Retinal pigment epithelial cell (primary cell): ENCODE data around the gene NUCB1.

Source experiments
- DNase-seq: peaks from one replicate; pipeline ENCODE4 v3.0.0-alpha.2; 2010; ENCODE audit warnings: low read depth
- H3K4me3 ChIP-seq: 2 replicates; pipeline ENCODE4 v1.5.1; 2011; ENCODE audit warnings: mild to moderate bottlenecking, low read length, control low read depth, moderate library complexity
- CTCF ChIP-seq: conservative IDR thresholded peaks from 2 replicates; pipeline ENCODE4 v1.5.1; 2011; ENCODE audit warnings: low read depth, low read length, control low read depth, inconsistent platforms

Gene NUCB1

GRCh38 chr19:48859711-48860572, 40.2 kb upstream of the NUCB1 start:
- no peak for DNase-seq
- TF ChIP-seq CTCF = no peak
- no peak overlapping the region for H3K4me3 ChIP-seq

DNA sequence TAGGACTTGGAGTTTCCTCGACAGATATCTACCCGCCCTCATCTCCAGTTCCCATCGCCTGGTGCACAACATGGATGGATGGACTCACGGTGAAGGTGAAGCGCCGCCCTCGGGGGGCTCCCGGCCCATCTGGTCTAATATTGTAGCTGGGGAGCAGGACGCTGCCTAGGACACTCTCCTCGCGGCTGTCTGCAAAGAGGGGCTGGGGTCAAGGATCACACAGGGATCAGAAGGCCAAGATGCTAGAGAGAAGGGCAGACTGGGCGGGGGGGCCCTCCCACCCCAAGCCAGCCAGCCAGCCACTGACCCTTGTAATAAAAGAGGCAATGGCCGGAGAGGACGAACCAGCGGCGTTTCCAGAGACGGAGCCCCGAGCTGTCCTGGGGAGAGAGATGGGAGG, 38.8 kb upstream of the NUCB1 start:
- DNase-seq = no peak
- no peak for TF ChIP-seq CTCF
- H3K4me3 ChIP-seq = no peak overlapping the region

GRCh38 chr19:48862827-48863226, 37.3 kb upstream of the NUCB1 start:
- no peak for DNase-seq
- TF ChIP-seq CTCF = no peak
- H3K4me3 ChIP-seq = no peak overlapping the region

- no peak for TF ChIP-seq CTCF
- no peak overlapping the region for H3K4me3 ChIP-seq
- no peak for DNase-seq
Observed at GRCh38 chr19:48866692-48867091, 33.4 kb upstream of the NUCB1 start.

DNA sequence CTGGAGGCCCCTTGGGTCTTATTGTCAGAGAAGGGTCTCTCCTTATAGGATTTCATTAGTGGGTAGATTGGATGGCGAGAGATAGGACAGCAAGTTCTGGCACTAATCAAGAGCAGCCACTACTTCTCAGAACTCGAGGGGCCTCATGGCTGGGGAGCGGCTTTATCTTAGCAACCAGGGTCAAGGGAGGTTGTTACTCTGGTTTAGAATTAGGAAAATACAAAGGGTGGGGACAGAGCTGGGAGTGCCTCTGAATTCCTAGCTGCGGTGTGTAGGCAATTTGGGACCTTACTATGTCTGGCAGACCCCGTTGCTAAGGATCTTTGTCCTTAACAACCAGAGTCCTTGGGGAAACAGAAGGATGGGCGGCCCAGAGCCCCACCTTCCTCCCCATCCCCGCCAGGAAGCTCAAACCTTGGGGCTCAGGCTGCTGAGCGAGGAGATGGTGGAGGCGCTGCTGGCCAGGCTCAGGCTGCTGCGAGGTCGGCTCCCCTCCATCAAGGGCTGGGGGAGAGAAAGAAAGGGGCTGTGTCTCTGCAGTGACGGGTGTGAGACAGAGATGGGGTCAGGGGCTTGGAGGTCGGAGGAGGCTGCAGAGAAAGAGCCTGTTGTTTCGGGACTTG, 32.9 kb upstream of the NUCB1 start:
- H3K4me3 ChIP-seq = peak overlapping the region; percentile 40
- DNase-seq = no peak
- no peak for TF ChIP-seq CTCF

GRCh38 chr19:48867746-48868113, 32.4 kb upstream of the NUCB1 start:
- no peak for TF ChIP-seq CTCF
- H3K4me3 ChIP-seq = peak overlapping the region; percentile 40
- DNase-seq = no peak
